H1 (cell line): ENCODE data around the gene EVC2. TPM values are rescaled to one million over a fixed set of nuclear protein-coding genes. Genes with fewer than 3 reads are reported as not detected.

Experiments used
- CTCF ChIA-PET: fragments of 300-600 bp; sonication (Branson Sonifier 250); formaldehyde crosslinking; loops from one replicate; lab custom pipeline; 2021; ENCODE audit not compliant: partially characterized antibody; lab: Charles Lee
- POLR2A ChIA-PET: fragments of 300-600 bp; sonication (Branson Sonifier 250); formaldehyde crosslinking; loops from one replicate; lab custom pipeline; 2021; ENCODE audit warnings: inconsistent platforms; ENCODE audit not compliant: partially characterized antibody; lab: Charles Lee
- DNase-seq, 2 experiments: peaks; one replicate each; pipeline versions ENCODE4 v3.0.0 to v3.0.0-alpha.2; 2010 to 2022; ENCODE audit warnings: low spot score in 2 of 2, low read depth in 1 of 2, mixed read lengths in 1 of 2
- FAIRE-seq: peaks from 2 replicates; lab custom pipeline; 2011; peaks lifted over from hg19 to GRCh38; lab: Jason Lieb, UNC
- H2AFZ ChIP-seq: 2 replicates; pipeline ENCODE4 v1.8.1; 2012; ENCODE audit warnings: low read length, inconsistent platforms
- H2AK5ac ChIP-seq: 2 replicates; pipeline ENCODE4 v1.6.1; 2013; ENCODE audit warnings: low read depth, low read length
- H2BK120ac ChIP-seq: replicated peaks from 2 replicates; pipeline ENCODE3; 2013; ENCODE audit warnings: low read depth, low read length, inconsistent platforms
- H2BK12ac ChIP-seq: 2 replicates; pipeline ENCODE4 v1.6.1; 2013; ENCODE audit warnings: low read depth, low read length
- H2BK15ac ChIP-seq: 2 replicates; pipeline ENCODE4 v1.6.1; 2013; ENCODE audit warnings: low read length
- H2BK20ac ChIP-seq: 2 replicates; pipeline ENCODE4 v1.6.1; 2013; ENCODE audit warnings: low read length
- H2BK5ac ChIP-seq: 2 replicates; pipeline ENCODE4 v1.6.1; 2013; ENCODE audit warnings: low read depth, low read length
- H3K14ac ChIP-seq: 2 replicates; pipeline ENCODE4 v1.6.1; 2013; ENCODE audit warnings: inconsistent platforms; ENCODE audit not compliant: insufficient read length
- H3K18ac ChIP-seq: 2 replicates; pipeline ENCODE4 v1.6.1; 2013; ENCODE audit warnings: low read length; ENCODE audit errors: extremely low read depth
- H3K23ac ChIP-seq: 2 replicates; pipeline ENCODE4 v1.6.1; 2013; ENCODE audit warnings: inconsistent platforms; ENCODE audit not compliant: insufficient read length
- H3K23me2 ChIP-seq: 2 replicates; pipeline ENCODE4 v1.6.1; 2013; ENCODE audit warnings: low read depth, low read length
- H3K27ac ChIP-seq: 2 replicates; pipeline ENCODE4 v1.6.1; 2011; ENCODE audit warnings: low read depth, low read length, inconsistent platforms
- H3K27me3 ChIP-seq, 4 experiments: replicated peaks in 1 of 4; 1 replicate in 1 of 4; 2 replicates in 3 of 4; pipeline versions ENCODE4 v1.6.1 to v1.8.1; 2011 to 2013; ENCODE audit warnings: low read length in 3 of 4, mild to moderate bottlenecking in 3 of 4, inconsistent platforms in 2 of 4, mixed read lengths in 2 of 4, moderate library complexity in 1 of 4; ENCODE audit not compliant: control insufficient read depth in 3 of 4, insufficient read depth in 3 of 4; ENCODE audit errors: extremely low read depth in 1 of 4
- H3K36me3 ChIP-seq, 4 experiments: 2 replicates each; pipeline versions ENCODE4 v1.6.1 to v1.8.1; 2011 to 2013; ENCODE audit warnings: mild to moderate bottlenecking in 4 of 4, low read length in 3 of 4, moderate library complexity in 2 of 4, control low read depth in 1 of 4, inconsistent platforms in 1 of 4; ENCODE audit not compliant: insufficient read depth in 4 of 4, control insufficient read depth in 2 of 4
- H3K4ac ChIP-seq: replicated peaks from 2 replicates; pipeline ENCODE3; 2013; ENCODE audit warnings: low read length, low read depth, mixed read lengths, inconsistent platforms; ENCODE audit not compliant: insufficient read length
- H3K4me1 ChIP-seq, 4 experiments: replicated peaks in 1 of 4; 1 replicate in 1 of 4; 2 replicates in 3 of 4; pipeline versions ENCODE4 v1.6.1 to v1.8.1; 2011 to 2013; ENCODE audit warnings: low read length in 3 of 4, inconsistent platforms in 2 of 4, mixed read lengths in 1 of 4; ENCODE audit not compliant: insufficient read depth in 4 of 4, control insufficient read depth in 3 of 4
- H3K4me2 ChIP-seq, 2 experiments: 2 replicates each; pipeline versions ENCODE4 v1.6.1 to v1.8.1; 2011 to 2013; ENCODE audit warnings: low read depth in 2 of 2, low read length in 2 of 2, control low read depth in 1 of 2, inconsistent platforms in 1 of 2, mild to moderate bottlenecking in 1 of 2; ENCODE audit not compliant: insufficient read depth in 1 of 2
- H3K4me3 ChIP-seq, 4 experiments: fragments of 200-600, 300-600 bp in 1 of 4; sonication (generic), shearing (Covaris generic), sonication (Bioruptor Twin) in 1 of 4; 2 replicates each; pipeline versions ENCODE4 v1.5.1 to v1.8.1; 2011 to 2016; ENCODE audit warnings: low read length in 4 of 4, low read depth in 3 of 4, control low read depth in 2 of 4, inconsistent platforms in 2 of 4, mild to moderate bottlenecking in 2 of 4, mixed read lengths in 1 of 4, moderate library complexity in 1 of 4; ENCODE audit not compliant: insufficient read depth in 2 of 4; ENCODE audit errors: extremely low read depth in 1 of 4
- H3K56ac ChIP-seq: replicated peaks from 2 replicates; pipeline ENCODE3; 2013; ENCODE audit warnings: low read depth, mild to moderate bottlenecking, mixed read lengths, low read length, inconsistent platforms; ENCODE audit not compliant: insufficient read length
- H3K79me1 ChIP-seq: 2 replicates; pipeline ENCODE4 v1.6.1; 2013; ENCODE audit warnings: low read depth, low read length, control low read depth
- H3K79me2 ChIP-seq, 2 experiments: 2 replicates each; pipeline versions ENCODE4 v1.6.1 to v1.8.1; 2012 to 2013; ENCODE audit warnings: low read length in 2 of 2, mild to moderate bottlenecking in 2 of 2, inconsistent platforms in 1 of 2; ENCODE audit not compliant: insufficient read depth in 2 of 2, control insufficient read depth in 1 of 2
- H3K9ac ChIP-seq, 4 experiments: replicated peaks in 1 of 4; 1 replicate in 1 of 4; 2 replicates in 3 of 4; pipeline versions ENCODE4 v1.6.1 to v1.8.1; 2011 to 2013; ENCODE audit warnings: low read depth in 3 of 4, low read length in 3 of 4, control low read depth in 2 of 4, mild to moderate bottlenecking in 2 of 4, moderate library complexity in 2 of 4, inconsistent platforms in 1 of 4; ENCODE audit errors: extremely low read depth in 1 of 4
- H3K9me3 ChIP-seq, 2 experiments: 2 replicates each; pipeline versions ENCODE4 v1.6.1 to v1.8.1; 2012 to 2013; ENCODE audit warnings: mild to moderate bottlenecking in 2 of 2, moderate library complexity in 2 of 2, control low read depth in 1 of 2, inconsistent platforms in 1 of 2, low read depth in 1 of 2, low read length in 1 of 2, mixed read lengths in 1 of 2; ENCODE audit not compliant: insufficient read depth in 2 of 2
- H4K20me1 ChIP-seq, 2 experiments: replicated peaks in 1 of 2; 2 replicates each; pipeline versions ENCODE3 to v1.8.1; 2011 to 2013; ENCODE audit warnings: inconsistent platforms in 2 of 2, low read length in 2 of 2, mild to moderate bottlenecking in 1 of 2; ENCODE audit not compliant: insufficient read depth in 2 of 2, control insufficient read depth in 1 of 2
- H4K5ac ChIP-seq: 2 replicates; pipeline ENCODE4 v1.6.1; 2013; ENCODE audit warnings: low read length, low read depth, mixed read lengths, inconsistent platforms; ENCODE audit not compliant: insufficient read length
- H4K8ac ChIP-seq: 2 replicates; pipeline ENCODE4 v1.8.0; 2013; ENCODE audit warnings: mild to moderate bottlenecking, moderate library complexity, low read length, inconsistent platforms; ENCODE audit not compliant: insufficient read depth; ENCODE audit errors: extremely low read depth
- H4K91ac ChIP-seq: replicated peaks from 2 replicates; pipeline ENCODE3; 2013; ENCODE audit warnings: low read length, mixed read lengths, inconsistent platforms; ENCODE audit not compliant: insufficient read length
- BCL11A ChIP-seq, 2 experiments: IDR thresholded peaks; one replicate each; pipeline ENCODE4 v1.6.1; 2011; ENCODE audit warnings: low read depth in 2 of 2, low read length in 2 of 2, mild to moderate bottlenecking in 2 of 2
- BRCA1 ChIP-seq: IDR thresholded peaks from 2 replicates; pipeline ENCODE4 v1.6.1; 2012; ENCODE audit warnings: low read depth, low read length, improper control_type of control experiment
- CHD1 ChIP-seq: IDR thresholded peaks from 2 replicates; pipeline ENCODE4 v1.6.1; 2012; ENCODE audit warnings: low read depth, low read length, improper control_type of control experiment
- CREB1 ChIP-seq: IDR thresholded peaks from 2 replicates; pipeline ENCODE4 v1.6.1; 2012; ENCODE audit warnings: inconsistent platforms
- EP300 ChIP-seq, 2 experiments: IDR thresholded peaks; 1 replicate in 1 of 2; 2 replicates in 1 of 2; pipeline ENCODE4 v1.6.1; 2011 to 2012; ENCODE audit warnings: low read depth in 2 of 2, low read length in 2 of 2, mild to moderate bottlenecking in 2 of 2, borderline replicate concordance in 1 of 2, inconsistent platforms in 1 of 2, moderate library complexity in 1 of 2
- JUND ChIP-seq: IDR thresholded peaks from 2 replicates; pipeline ENCODE4 v1.6.1; 2011; ENCODE audit warnings: mild to moderate bottlenecking, improper control_type of control experiment, low read length
- POU5F1 ChIP-seq: IDR thresholded peaks from 2 replicates; pipeline ENCODE4 v1.6.1; 2011; ENCODE audit warnings: low read depth, mild to moderate bottlenecking, low read length, moderate library complexity
- TAF1 ChIP-seq: IDR thresholded peaks from 2 replicates; pipeline ENCODE4 v1.6.1; 2011; ENCODE audit warnings: mild to moderate bottlenecking, low read depth, low read length
- TAF7 ChIP-seq: optimal IDR thresholded peaks from 2 replicates; pipeline ENCODE3; 2011; ENCODE audit warnings: low read depth, mild to moderate bottlenecking, inconsistent platforms, low read length, moderate library complexity, borderline replicate concordance
- whole genome bisulfite sequencing, 2 experiments: shearing (Covaris generic) in 1 of 2; methylation state at CpG; one replicate each; pipeline versions ENCODE4 v1.1.6 to v1.1.7; 2013 to 2015; ENCODE audit warnings: low lambda C conversion rate in 2 of 2, mixed read lengths in 2 of 2, inconsistent platforms in 1 of 2, low coverage in 1 of 2, missing lambda C conversion rate in 1 of 2; ENCODE audit not compliant: insufficient replicate concordance in 2 of 2, insufficient coverage in 1 of 2, insufficient read length in 1 of 2; ENCODE audit errors: extremely low coverage in 1 of 2, missing lambda C conversion rate in 1 of 2; 5-methylcytosine and 5-hydroxymethylcytosine counted together
- polyA plus RNA-seq, 7 experiments: library from polyadenylated mRNA; depleted of rRNA in 3 of 7; stranded (reverse) in 5 of 7; unstranded in 2 of 7; fragments of >200 nt in 5 of 7; fragments of 200-250 nt in 2 of 7; gene quantifications; 1 replicate in 5 of 7; 2 replicates in 1 of 7; 4 replicates in 1 of 7; pipeline versions ENCODE4 v1.2.1 to v1.2.3, GENCODE V29; 2011 to 2013; ENCODE audit warnings: missing spikeins in 2 of 7, mixed read lengths in 2 of 7
- total RNA-seq: library from RNA; stranded (reverse); fragmentation: NEBNext Ultra II Directional; extraction: Animal tissue kit (Norgen Biotek cat#: 25700); gene quantifications from 2 replicates; pipeline ENCODE4 v1.2.1, GENCODE V29; 2021

EVC2 gene
- total and polyA plus RNA-seq, 2 of the 8 experiments (the other 6 are each of a cell fraction or from before 2014, with no cell fraction given): 0.73 to 5.9 TPM

DNA sequence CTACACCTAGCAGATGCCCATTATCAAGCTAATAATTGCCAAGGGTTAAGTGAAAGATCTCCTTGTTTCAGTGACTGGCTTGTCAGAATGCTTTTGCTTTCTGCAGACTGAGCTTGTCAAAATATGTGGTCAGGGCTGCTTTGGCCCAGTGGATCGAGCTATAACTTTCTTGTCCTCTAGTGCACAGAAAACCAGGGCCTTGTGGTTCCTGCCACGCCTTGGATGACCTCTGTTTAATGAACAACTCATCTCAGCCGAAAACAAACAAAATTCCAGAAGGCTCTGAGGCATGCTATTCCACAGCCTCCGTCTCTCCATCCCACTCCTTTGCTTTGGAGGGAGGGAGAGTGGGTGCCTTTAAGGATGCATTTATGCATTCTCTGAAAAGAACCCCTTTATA lies 14.0 kb upstream of the EVC2 start:
- no peak for TF ChIP-seq JUND
- TF ChIP-seq BCL11A (IDR thresholded peaks at IDR 0.05; ENCODE audit: low read depth in 2 of 2, low read length in 2 of 2): no peak
- no peak for TF ChIP-seq TAF1
- TF ChIP-seq TAF7: no peak
- no peak for TF ChIP-seq CREB1
- TF ChIP-seq POU5F1: no peak
- no peak for TF ChIP-seq EP300 (IDR thresholded peaks at IDR 0.05; ENCODE audit: borderline replicate concordance in 1 of 2, low read depth in 2 of 2, low read length in 2 of 2)
- TF ChIP-seq CHD1: no peak
- TF ChIP-seq BRCA1: no peak
- TF ChIP-seq, all 59 proteins: peak for 0
- Histone ChIP-seq H3K79me2 (no peaks in the 10 kb centered on the region), H2AK5ac (no peak overlapping the region), H4K5ac (no peak overlapping the region), H3K9ac (no peak overlapping the region), H4K91ac (no peak overlapping the region), H2BK15ac (no peak overlapping the region), H4K8ac (no peak overlapping the region), H3K18ac (no peak overlapping the region), H2BK5ac (no peak overlapping the region), H3K27ac (no peak overlapping the region), H3K4me2 (no peak overlapping the region), H3K14ac (no peak overlapping the region), H3K4me3 (no peak overlapping the region), H3K36me3 (peaks cover 0 to 2% (median 0%) of the 10 kb centered on the region in 4 experiments; a peak in 2 of 8 replicates), H3K4ac (no peak overlapping the region), H3K23ac (no peak overlapping the region), H3K9me3 (no peaks in the 10 kb centered on the region), H3K27me3 (no peaks in the 10 kb centered on the region), H2BK20ac (no peak overlapping the region), H2AFZ (no peak overlapping the region), H2BK120ac (no peak overlapping the region), H3K4me1 (peaks cover 0 to 2% (median 0%) of the 10 kb centered on the region in 4 experiments; a peak in 2 of 7 replicates), H2BK12ac (no peak overlapping the region), H3K56ac (no peak overlapping the region), H3K23me2 (no peaks in the 10 kb centered on the region), H4K20me1 (peaks cover 0 to 5% of the 10 kb centered on the region in 2 experiments), H3K79me1 (no peaks in the 10 kb centered on the region)
- DNase-seq (no peak), FAIRE-seq (no peak)
- WGBS, 2 experiments: 85% methylated on average over 4 of the region's 4 CpGs; no CpG with 5 or more reads in 1 of the 2 experiments
- POLR2A ChIA-PET: no interaction called here
- CTCF ChIA-PET: interaction anchor here (0.6 to 1.3 kb wide), 3 partner anchors 13 to 728 kb away, joined by 3 to 5 read pairs (median 3); no protein-coding TSS in a partner anchor
